WTC11 (cell line): ENCODE measurements around the gene DDN. TPM values are rescaled to one million over a fixed set of nuclear protein-coding genes. Genes with fewer than 3 reads are reported as not detected.

Experiments used
- ATAC-seq: fragments of 200-7000 bp; cut with Tn5 transposase; 2 replicates; pipeline ENCODE4 v1.10.0; 2021; ENCODE audit warnings: mild to moderate bottlenecking, moderate library complexity
- Bru-seq: library from RNA; stranded (reverse); fragments of 400-500 nt; gene quantifications from one replicate; lab custom pipeline; 2021; lab: Mats Ljungman, UMichigan
- CTCF ChIA-PET: fragments of 300-600 bp; sonication (Branson Sonifier 250); formaldehyde crosslinking; loops from one replicate; lab custom pipeline; 2021; ENCODE audit warnings: antibody characterized with exemption; lab: Charles Lee
- POLR2A ChIA-PET: fragments of 350-600 bp; sonication (Branson Sonifier 250); formaldehyde crosslinking; loops from one replicate; lab custom pipeline; 2021; ENCODE audit warnings: antibody characterized with exemption; lab: Charles Lee
- DNase-seq: peaks from one replicate; pipeline ENCODE4 v3.0.0; 2021; ENCODE audit warnings: low spot score
- H3K27ac Mint-ChIP-seq: 2 replicates; pipeline ENCODE4 v1.8.0; 2021; ENCODE audit warnings: mixed read lengths
- H3K27me3 Mint-ChIP-seq: 2 replicates; pipeline ENCODE4 v1.8.0; 2021; ENCODE audit warnings: low read depth, mild to moderate bottlenecking, moderate library complexity, mixed read lengths
- H3K36me3 Mint-ChIP-seq: 2 replicates; pipeline ENCODE4 v1.8.0; 2021; ENCODE audit warnings: mixed read lengths
- H3K4me1 Mint-ChIP-seq: 2 replicates; pipeline ENCODE4 v1.8.0; 2022; ENCODE audit warnings: mixed read lengths
- H3K4me3 Mint-ChIP-seq: 2 replicates; pipeline ENCODE4 v1.8.0; 2021; ENCODE audit warnings: mild to moderate bottlenecking, moderate library complexity, mixed read lengths
- H3K9me3 Mint-ChIP-seq: 2 replicates; pipeline ENCODE4 v1.8.0; 2021; ENCODE audit warnings: mixed read lengths
- AFF4 ChIP-seq: sonication (generic); formaldehyde crosslinking; IDR thresholded peaks from 2 replicates; pipeline ENCODE4 v1.8.1; 2023; ENCODE audit warnings: mild to moderate bottlenecking, missing genetic modification reagents, borderline replicate concordance
- AR ChIP-seq: fragments of 250-450 bp; sonication (Bioruptor Pico); IDR thresholded peaks from 2 replicates; pipeline ENCODE4 v1.9.0; 2021; ENCODE audit warnings: mild to moderate bottlenecking
- ARID4B ChIP-seq: sonication (generic); formaldehyde crosslinking; IDR thresholded peaks from 2 replicates; pipeline ENCODE4 v1.8.0; 2023; ENCODE audit warnings: missing genetic modification reagents, mild to moderate bottlenecking, borderline replicate concordance
- FOXJ3 ChIP-seq: sonication (generic); formaldehyde crosslinking; IDR thresholded peaks from 2 replicates; pipeline ENCODE4 v1.9.0; 2021; ENCODE audit warnings: missing genetic modification reagents, mild to moderate bottlenecking, borderline replicate concordance
- IRF1 ChIP-seq: sonication (generic); formaldehyde crosslinking; IDR thresholded peaks from 2 replicates; pipeline ENCODE4 v1.8.0; 2023; ENCODE audit warnings: missing genetic modification reagents
- IRF2 ChIP-seq: sonication (generic); formaldehyde crosslinking; IDR thresholded peaks from 2 replicates; pipeline ENCODE4 v1.8.0; 2022; ENCODE audit warnings: low read depth, missing genetic modification reagents, borderline replicate concordance
- RELA ChIP-seq: sonication (generic); formaldehyde crosslinking; IDR thresholded peaks from 2 replicates; pipeline ENCODE4 v1.8.1; 2022; ENCODE audit warnings: missing genetic modification reagents, mild to moderate bottlenecking, borderline replicate concordance
- TCF7 ChIP-seq: sonication (generic); formaldehyde crosslinking; IDR thresholded peaks from 2 replicates; pipeline ENCODE4 v1.8.0; 2022; ENCODE audit warnings: mild to moderate bottlenecking, low read depth, missing genetic modification reagents, moderate library complexity
- TEAD4 ChIP-seq: sonication (generic); formaldehyde crosslinking; IDR thresholded peaks from 2 replicates; pipeline ENCODE4 v1.8.0; 2022; ENCODE audit warnings: mild to moderate bottlenecking, missing genetic modification reagents
- TP53 ChIP-seq: sonication (generic); formaldehyde crosslinking; IDR thresholded peaks from 2 replicates; pipeline ENCODE4 v1.8.1; 2023; ENCODE audit warnings: mild to moderate bottlenecking, missing genetic modification reagents
- ZBTB43 ChIP-seq: sonication (generic); formaldehyde crosslinking; IDR thresholded peaks from 2 replicates; pipeline ENCODE4 v1.8.1; 2023; ENCODE audit warnings: mild to moderate bottlenecking, missing genetic modification reagents
- ZNF416 ChIP-seq: fragments of 250-450 bp; sonication (Bioruptor Pico); IDR thresholded peaks from 2 replicates; pipeline ENCODE4 v1.9.0; 2021; ENCODE audit warnings: mild to moderate bottlenecking, inconsistent platforms
- long read RNA-seq, 3 experiments: library from RNA in 1 of 3; library from capped mRNA in 1 of 3; library from polyadenylated mRNA in 1 of 3; unstranded in 2 of 3; stranded (forward) in 1 of 3; transcript quantifications; one replicate each; pipeline ENCODE4 v2.0.0, GENCODE V29; 2021
- total RNA-seq: library from RNA; stranded (reverse); gene quantifications from 3 replicates; pipeline ENCODE4 v1.2.3, GENCODE V29; 2021

The DDN gene
- total RNA-seq (0.33 to 0.55 TPM (median 0.50 TPM) in 3 replicates), Bru-seq, nascent RNA (percentile 28 among the genes with signal in this experiment)
- long read RNA-seq, experiment 1, result 0 reads
- long read RNA-seq, experiment 2, result 0 reads
- long read RNA-seq, experiment 3, result 0 reads

GRCh38 chr12:48999371-49000131, at the start of gene DDN:
DDN (minus strand) TSS chr12:48999375; CDS start chr12:48999287, 88 bp downstream.
- ChIA-PET POLR2A (interaction anchor here (0.6 to 1.5 kb wide), 3 partner anchors 19 to 120 kb away, joined by 3 read pairs; no protein-coding TSS in a partner anchor), CTCF (interaction anchor here (0.5 to 11.9 kb wide), 20 partner anchors 12 to 1072 kb away, joined by 3 to 237 read pairs (median 4); partner anchors contain the start of genes PRKAG1, PRPH, WNT1 and WNT10B)
- TF ChIP-seq TP53 (CRISPR knock-in tag) (no peak), AFF4 (CRISPR knock-in tag) (no peak), TEAD4 (CRISPR knock-in tag) (no peak), RELA (CRISPR knock-in tag) (no peak), TCF7 (CRISPR knock-in tag) (no peak), IRF2 (CRISPR knock-in tag) (no peak), IRF1 (CRISPR knock-in tag) (no peak), ARID4B (CRISPR knock-in tag) (no peak), ZNF416 (CRISPR knock-in tag) (no peak), AR (CRISPR knock-in tag) (no peak), ZBTB43 (CRISPR knock-in tag) (no peak), FOXJ3 (CRISPR knock-in tag) (no peak)
- no peak for DNase-seq
- Mint-ChIP-seq H3K4me3 (peak within 1 kb of the TSS; percentile 64), H3K9me3 (no peaks in the 10 kb centered on the region), H3K27ac (no peak within 1 kb of the TSS), H3K4me1 (peaks cover 15% of the 10 kb centered on the region), H3K36me3 (peaks cover 10% of the 10 kb centered on the region), H3K27me3 (peaks cover 73% of the 10 kb centered on the region)
- no peak; the same call in 1 of the 2 replicates for ATAC-seq
